ENCODE measurements around the gene THOC3.
"Not testable (repeated sequence)": the region's sequence is repeated elsewhere in the genome, so short reads cannot be mapped to it uniquely, and the experiment has no call there.

THOC3 gene

GRCh38 chr5:175967471-175968372, at the start of gene THOC3:
TSS of gene THOC3 (minus strand) at chr5:175968315. CDS start at chr5:175968208, 107 bp downstream.
- not testable (repeated sequence) for DNase-seq

- not testable (repeated sequence) for DNase-seq
Observed at GRCh38 chr5:176017324-176017723, 49.2 kb upstream of the THOC3 start.

DNA sequence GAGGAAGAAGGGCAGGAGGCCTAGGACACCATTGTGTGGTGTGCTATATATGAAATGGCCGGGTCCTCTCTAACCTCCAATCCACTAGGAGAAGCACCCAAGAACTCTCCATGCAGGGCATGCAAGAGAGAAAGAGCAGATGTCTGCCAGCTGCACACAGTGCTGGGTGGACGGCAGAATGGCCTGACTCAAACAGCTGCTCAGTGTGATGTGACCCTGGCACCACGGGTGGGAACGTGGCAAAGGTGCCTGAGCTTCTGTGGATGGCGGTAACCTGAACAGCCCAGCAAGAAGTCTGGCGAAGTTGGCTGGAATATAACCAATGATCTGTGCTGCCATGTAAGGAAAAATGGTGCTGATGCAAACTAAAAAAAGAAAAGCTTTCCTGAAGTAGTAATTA, 46.2 kb upstream of the THOC3 start:
- DNase-seq, result not testable (repeated sequence)

- not testable (repeated sequence) for DNase-seq
Observed at GRCh38 chr5:176011088-176011487, 43.0 kb upstream of the THOC3 start.

- DNase-seq, result not testable (repeated sequence)
Observed at GRCh38 chr5:176010202-176010601, 42.1 kb upstream of the THOC3 start.

- DNase-seq, result not testable (repeated sequence)
Observed at GRCh38 chr5:176007220-176007619, 39.1 kb upstream of the THOC3 start.

DNA sequence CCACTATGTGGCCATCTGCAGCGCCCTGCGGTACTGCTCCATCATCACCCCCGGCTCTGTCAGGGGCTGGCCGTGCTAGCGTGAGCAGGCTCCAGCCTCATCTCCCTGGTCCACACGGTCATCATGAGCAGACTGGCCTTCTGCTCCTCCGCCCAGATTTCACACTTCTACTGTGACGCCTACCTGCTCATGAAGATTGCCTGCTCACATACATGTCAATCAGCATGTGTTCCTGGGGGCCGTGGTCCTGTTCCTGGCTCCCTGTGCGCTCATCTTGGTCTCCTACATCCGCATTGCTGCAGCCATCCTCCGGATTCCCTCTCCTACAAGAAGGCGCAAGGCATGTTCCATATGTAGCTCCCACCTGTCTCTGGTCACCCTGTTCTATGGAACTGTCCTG, 38.7 kb upstream of the THOC3 start:
- DNase-seq, result not testable (repeated sequence)

GRCh38 chr5:175997979-175998378, 29.9 kb upstream of the THOC3 start:
- not testable (repeated sequence) for DNase-seq

DNA sequence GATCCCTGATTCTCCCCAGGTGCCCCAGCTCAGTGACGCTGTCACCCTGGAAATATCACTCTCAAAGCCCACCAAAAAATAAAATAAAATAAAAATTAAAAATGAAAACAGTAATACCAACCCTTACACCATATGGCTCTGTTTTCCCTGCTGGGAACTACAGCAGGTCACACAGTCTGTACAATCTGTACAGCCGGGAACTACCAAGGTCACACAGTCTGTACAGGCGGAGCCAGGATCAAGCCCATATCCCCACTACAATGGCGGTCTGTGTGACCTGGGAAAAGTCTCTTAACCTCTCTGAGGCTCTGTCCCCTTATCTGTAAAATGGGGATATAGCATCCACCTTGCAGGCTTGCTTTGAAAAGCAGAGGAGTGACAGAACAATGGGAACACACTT, 29.4 kb upstream of the THOC3 start:
- DNase-seq, result not testable (repeated sequence)

DNA sequence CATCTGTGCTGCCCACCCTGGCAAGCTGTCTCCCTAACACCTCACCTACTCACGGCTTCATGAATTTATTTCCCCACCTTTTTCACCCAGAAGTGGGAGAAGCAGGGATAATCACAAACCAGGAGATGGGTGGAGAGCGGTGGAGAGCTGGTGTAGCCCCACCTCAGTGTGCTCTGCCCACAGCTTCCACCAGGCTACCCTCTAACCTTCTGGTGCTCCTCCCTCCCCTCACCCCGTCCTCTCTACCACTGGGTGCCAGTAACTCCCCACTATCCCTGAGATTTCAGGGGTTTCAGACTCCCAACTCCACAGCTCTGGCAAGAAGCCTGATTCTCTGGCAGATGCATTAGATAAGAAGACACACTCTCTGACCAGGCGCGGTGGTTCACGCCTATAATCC, 28.7 kb upstream of the THOC3 start:
- not testable (repeated sequence) for DNase-seq

- not testable (repeated sequence) for DNase-seq
Observed at GRCh38 chr5:175995506-175995905, 27.4 kb upstream of the THOC3 start.

- DNase-seq, result not testable (repeated sequence)
Observed at GRCh38 chr5:175979371-175979995, 11.4 kb upstream of the THOC3 start.

GRCh38 chr5:175968381-175968780, 266 bp upstream of the THOC3 start:
- DNase-seq, result not testable (repeated sequence)

DNA sequence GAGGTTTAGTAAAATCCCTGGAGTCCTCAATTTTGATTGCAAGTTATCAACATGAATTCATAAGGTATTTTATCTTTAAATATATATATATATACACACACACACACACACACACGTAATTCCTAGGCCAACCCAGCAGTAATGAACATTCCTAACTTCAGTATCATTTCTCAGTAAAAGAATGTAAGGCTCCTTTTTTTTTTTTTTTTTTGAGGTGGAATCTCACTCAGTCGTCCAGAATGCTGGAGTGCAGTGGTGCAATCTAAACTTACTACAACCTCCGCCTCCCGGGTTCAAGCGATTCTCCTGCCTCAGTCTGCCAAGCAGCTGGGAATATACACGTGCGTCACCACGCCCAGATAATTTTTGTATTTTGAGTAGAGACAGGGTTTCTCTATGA, 5.8 kb downstream of the THOC3 start:
- not testable (repeated sequence) for DNase-seq

DNA sequence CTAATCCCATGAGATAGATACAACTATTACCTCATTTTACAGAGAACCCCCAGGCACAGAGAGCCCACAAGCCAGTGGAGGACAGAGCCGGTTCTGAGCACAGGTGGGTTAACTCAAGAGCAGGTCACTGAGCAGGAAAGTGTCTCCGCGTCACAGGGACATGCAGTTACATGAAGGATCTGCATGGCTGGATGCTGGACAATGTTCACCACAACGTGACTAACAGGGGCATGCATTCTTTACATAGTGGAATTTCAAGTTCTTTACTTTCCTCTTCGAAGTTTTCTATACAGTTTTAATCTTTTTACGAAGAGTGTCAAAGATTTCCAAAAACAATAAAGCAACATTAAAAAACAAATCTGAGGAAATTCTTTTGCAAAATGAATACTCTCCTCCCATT, 7.9 kb downstream of the THOC3 start:
- DNase-seq, result not testable (repeated sequence)

- DNase-seq, result not testable (repeated sequence)
Observed at GRCh38 chr5:175958515-175958914, 9.6 kb downstream of the THOC3 start.

GRCh38 chr5:175954107-175954506, 14.0 kb downstream of the THOC3 start:
- DNase-seq, result not testable (repeated sequence)

DNA sequence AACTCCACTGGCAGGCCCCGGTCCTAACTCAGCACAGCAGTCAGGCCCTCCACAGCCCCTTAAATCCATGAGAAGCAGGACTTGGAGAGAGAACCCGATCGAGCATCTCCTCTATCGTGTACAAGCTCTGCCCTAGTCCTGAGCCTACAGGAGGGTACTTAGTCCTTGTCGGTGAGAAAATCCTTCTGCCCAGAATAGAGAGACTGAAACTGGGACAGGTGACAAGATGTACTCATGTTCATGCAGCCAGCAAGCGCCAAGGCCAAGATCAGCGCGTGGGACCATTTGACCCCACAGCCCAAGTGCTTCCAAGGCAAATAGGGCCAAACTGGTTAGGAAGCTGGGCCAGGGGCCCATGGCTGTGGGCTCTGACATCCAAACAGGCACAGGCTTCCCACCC, 15.3 kb downstream of the THOC3 start:
- DNase-seq, result not testable (repeated sequence)

DNA sequence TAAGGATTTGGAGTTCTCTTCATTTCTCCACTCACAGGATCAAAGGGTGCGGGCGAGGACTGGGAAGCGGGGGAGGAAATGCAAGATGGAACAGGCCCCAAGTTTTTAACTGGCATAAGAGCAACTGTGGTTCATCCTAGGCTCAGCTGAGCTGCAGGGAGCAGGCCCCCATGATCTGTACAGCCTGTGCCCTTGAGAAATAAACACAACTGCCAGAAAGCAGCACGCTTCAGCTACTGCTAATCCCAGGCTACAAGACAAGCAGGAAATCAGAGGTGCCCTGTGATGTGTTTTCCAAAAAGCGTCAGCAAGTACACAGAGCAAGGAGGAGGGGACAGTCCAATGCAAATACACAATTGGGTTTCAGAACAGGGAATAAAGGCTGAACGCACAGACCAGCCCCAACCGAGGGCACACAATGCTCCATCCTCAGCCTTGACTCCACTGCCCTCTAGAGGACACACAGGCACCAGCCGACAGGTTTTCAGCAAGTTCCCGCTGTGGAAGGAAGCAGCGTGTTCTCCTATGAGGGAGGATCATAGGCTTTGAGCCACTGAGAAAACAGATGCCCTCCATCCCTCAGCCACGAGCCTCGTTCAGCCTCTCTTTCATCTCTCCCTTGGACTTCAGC, 16.7 kb downstream of the THOC3 start:
- DNase-seq, result not testable (repeated sequence)

DNA sequence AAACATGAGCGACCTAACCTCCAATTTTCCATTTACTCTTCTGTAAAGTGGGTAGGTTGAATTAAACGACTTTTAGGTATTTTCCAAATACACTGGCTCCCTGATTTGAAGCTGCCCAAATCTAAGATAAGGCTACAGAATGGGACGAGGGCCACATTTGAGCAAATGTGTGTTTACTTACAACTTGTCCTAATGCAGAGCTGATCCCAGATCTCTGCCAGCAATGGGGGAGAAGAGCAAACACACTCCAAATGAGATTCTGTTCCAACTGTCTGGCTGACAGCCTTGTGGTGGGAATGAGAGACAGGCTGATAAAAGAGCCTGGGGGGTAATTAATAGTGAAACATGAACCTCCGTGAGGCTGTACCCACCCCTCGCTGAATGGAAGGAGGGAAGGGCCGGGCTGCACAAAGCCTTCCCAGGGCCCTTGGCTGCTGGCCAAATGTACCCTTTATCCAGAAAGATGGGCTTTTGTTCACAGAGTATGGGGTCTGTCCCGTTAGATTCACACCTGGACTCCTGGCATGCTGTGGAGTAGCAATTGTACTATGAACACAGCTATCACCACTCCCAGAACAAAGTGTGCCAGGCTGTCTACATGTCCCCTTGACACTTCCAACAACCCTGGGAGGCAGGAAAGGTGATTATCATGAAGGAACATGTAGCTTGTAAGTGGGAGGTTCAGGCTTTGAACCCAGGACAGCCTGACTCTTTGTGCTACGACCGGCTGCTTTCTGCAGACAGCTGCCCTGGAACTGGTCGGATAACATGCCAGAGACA, 19.6 kb downstream of the THOC3 start:
- DNase-seq, result not testable (repeated sequence)

DNA sequence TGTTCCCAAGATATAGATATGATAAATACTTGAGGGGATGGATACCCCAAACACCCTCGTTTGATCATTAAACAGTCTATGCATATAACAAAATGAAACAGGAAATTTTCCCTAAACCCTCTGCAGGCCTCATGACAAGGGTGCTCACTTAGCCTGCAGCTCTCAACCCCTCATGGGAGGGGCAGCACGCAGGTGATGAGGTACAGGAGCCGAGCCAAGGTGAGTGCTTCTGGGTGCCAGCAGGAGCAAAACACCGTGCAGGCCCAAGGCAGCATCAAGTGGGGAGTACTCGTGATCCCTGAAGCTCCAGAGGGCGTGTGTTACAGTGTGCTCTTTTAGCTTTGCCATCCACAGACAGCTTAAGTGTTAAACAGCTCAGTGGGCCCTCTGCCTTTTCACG, 24.9 kb downstream of the THOC3 start:
- DNase-seq, result not testable (repeated sequence)

- not testable (repeated sequence) for DNase-seq
Observed at GRCh38 chr5:175940632-175941031, 27.5 kb downstream of the THOC3 start.

DNA sequence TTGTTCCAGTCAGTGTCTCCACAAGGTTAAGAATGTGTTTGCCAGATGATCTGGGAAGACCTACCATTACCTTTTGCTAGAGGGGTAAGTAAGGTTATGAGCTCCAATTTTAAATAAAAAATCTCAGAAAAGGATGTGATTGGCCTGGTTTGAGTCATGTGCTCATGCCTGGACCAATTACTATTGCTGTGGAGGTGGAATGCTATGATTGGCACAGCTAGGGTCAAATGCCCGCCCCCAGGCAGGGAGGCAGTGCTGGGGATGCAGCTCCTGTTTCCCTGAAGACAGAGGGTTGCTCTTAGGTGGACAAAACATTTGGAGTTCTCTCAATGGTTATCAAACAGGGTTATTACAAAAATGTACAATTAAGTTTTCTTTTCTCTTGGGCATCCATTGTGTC, 29.6 kb downstream of the THOC3 start:
- not testable (repeated sequence) for DNase-seq

All from midbrain (tissue), 1 donor.